GM19099 (cell line): Measurements from ENCODE around the gene LSM14A.

ENCODE experiments used
- POLR2A ChIP-seq: IDR thresholded peaks from 3 replicates; pipeline ENCODE4 v1.6.1; 2011; ENCODE audit warnings: low read depth; ENCODE audit not compliant: insufficient read length; ENCODE audit errors: extremely low read depth

Gene LSM14A

GRCh38 chr19:34237283-34237682 lies 65.0 kb downstream of the LSM14A start:
- no peak for TF ChIP-seq POLR2A

GRCh38 chr19:34237939-34238338 lies 65.6 kb downstream of the LSM14A start:
- TF ChIP-seq POLR2A = no peak

GRCh38 chr19:34241513-34242337 lies 69.4 kb downstream of the LSM14A start:
- TF ChIP-seq POLR2A = no peak

GRCh38 chr19:34243876-34244578 lies 71.7 kb downstream of the LSM14A start:
- no peak for TF ChIP-seq POLR2A

- TF ChIP-seq POLR2A = no peak
Measured at GRCh38 chr19:34244611-34245299, 72.5 kb downstream of the LSM14A start.

- TF ChIP-seq POLR2A = no peak
Measured at GRCh38 chr19:34246340-34246739, 74.0 kb downstream of the LSM14A start.

- no peak for TF ChIP-seq POLR2A
Measured at GRCh38 chr19:34248941-34249340, 76.6 kb downstream of the LSM14A start.

- TF ChIP-seq POLR2A = peak; percentile 87
Measured at GRCh38 chr19:34254046-34254697, 81.9 kb downstream of the LSM14A start, which contains the start of gene GARRE1. GARRE1 (plus strand) TSS chr19:34254554; CDS start chr19:34300474, 45,920 bp downstream.

- TF ChIP-seq POLR2A = no peak
Measured at GRCh38 chr19:34254698-34255432, 82.6 kb downstream of the LSM14A start.

- TF ChIP-seq POLR2A = no peak
Measured at GRCh38 chr19:34255546-34255945, 83.2 kb downstream of the LSM14A start.

- TF ChIP-seq POLR2A = no peak
Measured at GRCh38 chr19:34256835-34257558, 84.7 kb downstream of the LSM14A start.

- TF ChIP-seq POLR2A = no peak
Measured at GRCh38 chr19:34257559-34257924, 85.2 kb downstream of the LSM14A start.

GRCh38 chr19:34259367-34260095 lies 87.2 kb downstream of the LSM14A start:
- no peak for TF ChIP-seq POLR2A

- TF ChIP-seq POLR2A = no peak
Measured at GRCh38 chr19:34260771-34261173, 88.5 kb downstream of the LSM14A start.
